Measurements from ENCODE around the gene SAMD14. TPM values are rescaled to one million over a fixed set of nuclear protein-coding genes. Genes with fewer than 3 reads are reported as not detected.
A peak's percentile ranks its signal among the peaks of the same experiment; 100 is the strongest.

SAMD14 gene
- total RNA-seq, 2 experiments from 2014 or later, result 0.59 TPM; not detected in 1

GRCh38 chr17:50162466-50163254, 32.7 kb upstream of the SAMD14 start:
- H3K4me1 ChIP-seq (ENCODE audit: insufficient read depth, low read length, poor library complexity, severe bottlenecking), result peaks cover 24% of the 10 kb centered on the region
- ChIA-PET POLR2A (interaction anchor here (2.0 kb wide), 1 partner anchor 10 kb away, joined by 20 read pairs; no protein-coding TSS in a partner anchor), CTCF (ENCODE audit: unreplicated experiment) (interaction anchor here (0.9 kb wide), 1 partner anchor 20 kb away, joined by 3 read pairs; no protein-coding TSS in a partner anchor)
- H3K9me3 ChIP-seq (ENCODE audit: low read length), result no peaks in the 10 kb centered on the region
- H4K20me1 ChIP-seq (ENCODE audit: insufficient read depth, low read length), result no peaks in the 10 kb centered on the region
- intact Hi-C loops (cut with micrococcal nuclease; ENCODE audit: unreplicated experiment), result no loop called here
- no peak for TF ChIP-seq EZH2phosphoT487 (IDR thresholded peaks at IDR 0.05; ENCODE audit: borderline replicate concordance, low read depth, low read length)
- TF ChIP-seq, protein P1, sequence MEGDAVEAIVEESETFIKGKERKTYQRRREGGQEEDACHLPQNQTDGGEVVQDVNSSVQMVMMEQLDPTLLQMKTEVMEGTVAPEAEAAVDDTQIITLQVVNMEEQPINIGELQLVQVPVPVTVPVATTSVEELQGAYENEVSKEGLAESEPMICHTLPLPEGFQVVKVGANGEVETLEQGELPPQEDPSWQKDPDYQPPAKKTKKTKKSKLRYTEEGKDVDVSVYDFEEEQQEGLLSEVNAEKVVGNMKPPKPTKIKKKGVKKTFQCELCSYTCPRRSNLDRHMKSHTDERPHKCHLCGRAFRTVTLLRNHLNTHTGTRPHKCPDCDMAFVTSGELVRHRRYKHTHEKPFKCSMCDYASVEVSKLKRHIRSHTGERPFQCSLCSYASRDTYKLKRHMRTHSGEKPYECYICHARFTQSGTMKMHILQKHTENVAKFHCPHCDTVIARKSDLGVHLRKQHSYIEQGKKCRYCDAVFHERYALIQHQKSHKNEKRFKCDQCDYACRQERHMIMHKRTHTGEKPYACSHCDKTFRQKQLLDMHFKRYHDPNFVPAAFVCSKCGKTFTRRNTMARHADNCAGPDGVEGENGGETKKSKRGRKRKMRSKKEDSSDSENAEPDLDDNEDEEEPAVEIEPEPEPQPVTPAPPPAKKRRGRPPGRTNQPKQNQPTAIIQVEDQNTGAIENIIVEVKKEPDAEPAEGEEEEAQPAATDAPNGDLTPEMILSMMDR (conservative IDR thresholded peaks at IDR 0.05; ENCODE audit: low read length), result no peak
- no peaks in the 10 kb centered on the region for H3K9me2 ChIP-seq (ENCODE audit: insufficient read depth, low read length)
- no peaks in the 10 kb centered on the region for H3K79me2 ChIP-seq (ENCODE audit: insufficient read depth, low read depth, low read length)
- H2AFZ ChIP-seq (ENCODE audit: low read length), result no peak overlapping the region
- no peak overlapping the region for H3K27ac ChIP-seq (ENCODE audit: low read depth, low read length, poor library complexity, severe bottlenecking)
- H3K4me3 ChIP-seq (ENCODE audit: low read depth, low read length, poor library complexity, severe bottlenecking), result no peak overlapping the region
- no peak overlapping the region for H3K4me2 ChIP-seq (ENCODE audit: low read length)
- H3K36me3 ChIP-seq (ENCODE audit: insufficient read depth, low read length), result no peaks in the 10 kb centered on the region
- no peak for DNase-seq (ENCODE audit: low spot score)
- no TSS peak for BruUV-seq (replicated peaks)

DNA sequence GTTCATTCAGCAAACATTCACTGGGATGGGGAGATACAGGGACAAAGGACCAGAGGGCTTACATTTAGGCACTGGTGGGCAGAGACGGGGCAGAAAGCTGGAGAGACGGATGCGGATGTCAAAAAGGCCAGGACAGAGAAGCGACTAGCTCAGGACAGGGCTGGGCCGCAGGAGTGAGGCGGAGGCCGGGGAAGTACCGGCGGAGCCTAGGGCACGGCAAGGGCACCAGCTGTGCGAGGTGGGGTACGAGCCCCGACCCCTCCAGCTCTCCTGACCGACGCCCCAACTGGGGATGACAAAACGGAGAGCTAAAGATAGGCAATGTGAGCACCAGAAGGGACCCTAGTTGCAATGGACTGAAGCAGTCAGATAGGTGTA, 31.9 kb upstream of the SAMD14 start:
- CTCF ChIA-PET (ENCODE audit: unreplicated experiment), result interaction anchor here (0.6 to 0.9 kb wide), 3 partner anchors 20 to 405 kb away, joined by 3 read pairs; no protein-coding TSS in a partner anchor
- TF ChIP-seq, protein P1 (conservative IDR thresholded peaks at IDR 0.05; ENCODE audit: low read length), result no peak
- no peak for TF ChIP-seq EZH2phosphoT487 (IDR thresholded peaks at IDR 0.05; ENCODE audit: borderline replicate concordance, low read depth, low read length)
- Histone ChIP-seq H3K79me2 (ENCODE audit: insufficient read depth, low read depth, low read length) (no peaks in the 10 kb centered on the region), H2AFZ (ENCODE audit: low read length) (peak overlapping the region; percentile 97; the same call in 1 of the 2 replicates), H3K36me3 (ENCODE audit: insufficient read depth, low read length) (no peaks in the 10 kb centered on the region), H3K4me2 (ENCODE audit: low read length) (peak overlapping the region; percentile 90), H3K9me2 (ENCODE audit: insufficient read depth, low read length) (no peaks in the 10 kb centered on the region), H3K9me3 (ENCODE audit: low read length) (no peaks in the 10 kb centered on the region), H3K4me3 (ENCODE audit: low read depth, low read length, poor library complexity, severe bottlenecking) (peak overlapping the region; percentile 68), H4K20me1 (ENCODE audit: insufficient read depth, low read length) (no peaks in the 10 kb centered on the region), H3K27ac (ENCODE audit: low read depth, low read length, poor library complexity, severe bottlenecking) (no peak overlapping the region), H3K4me1 (ENCODE audit: insufficient read depth, low read length, poor library complexity, severe bottlenecking) (peaks cover 23% of the 10 kb centered on the region)
- intact Hi-C loops (cut with micrococcal nuclease; ENCODE audit: unreplicated experiment), result loop anchor here (1.0 kb wide), 4 partner anchors 11 to 68 kb away; no protein-coding TSS in a partner anchor
- POLR2A ChIA-PET, result interaction anchor here (0.7 to 2.0 kb wide), 2 partner anchors 10 to 68 kb away, joined by 3 to 20 read pairs; no protein-coding TSS in a partner anchor
- no TSS peak for BruUV-seq (replicated peaks)
- DNase-seq (ENCODE audit: low spot score), result no peak

Data from OCI-LY7 (cell line).